Keratinocyte (primary cell): ENCODE measurements around the gene TMC5. TPM values are rescaled to one million over a fixed set of nuclear protein-coding genes. Genes with fewer than 3 reads are reported as not detected.
A peak's percentile ranks its signal among the peaks of the same experiment; 100 is the strongest.
"Not testable (repeated sequence)": the region's sequence is repeated elsewhere in the genome, so short reads cannot be mapped to it uniquely, and the experiment has no call there.

ENCODE experiments used
- DNase-seq: peaks from one replicate; pipeline ENCODE4 v3.0.0-alpha.2; 2011; ENCODE audit warnings: low read depth, missing footprints, low spot score
- FAIRE-seq: peaks from 2 replicates; lab custom pipeline; 2011; peaks lifted over from hg19 to GRCh38; lab: Jason Lieb, UNC
- H2AFZ ChIP-seq: 2 replicates; pipeline ENCODE4 v1.6.0; 2012; ENCODE audit warnings: low read length, control low read depth, inconsistent platforms; ENCODE audit not compliant: control insufficient read depth
- H3K27ac ChIP-seq: 2 replicates; pipeline ENCODE4 v1.5.1; 2011; ENCODE audit warnings: low read length; ENCODE audit not compliant: control insufficient read depth, insufficient read depth
- H3K27me3 ChIP-seq: 3 replicates; pipeline ENCODE4 v1.6.0; 2011; ENCODE audit warnings: low read length; ENCODE audit not compliant: control insufficient read depth, insufficient read depth; ENCODE audit errors: extremely low read depth
- H3K36me3 ChIP-seq, 2 experiments: 2 replicates in 1 of 2; 3 replicates in 1 of 2; pipeline ENCODE4 v1.5.1; 2011; ENCODE audit warnings: low read length in 2 of 2, mild to moderate bottlenecking in 1 of 2; ENCODE audit not compliant: control insufficient read depth in 2 of 2, insufficient read depth in 2 of 2; ENCODE audit errors: extremely low read depth in 1 of 2
- H3K4me1 ChIP-seq: 3 replicates; pipeline ENCODE4 v1.5.1; 2011; ENCODE audit warnings: low read length; ENCODE audit not compliant: control insufficient read depth, insufficient read depth; ENCODE audit errors: extremely low read depth
- H3K4me2 ChIP-seq: 3 replicates; pipeline ENCODE4 v1.6.0; 2011; ENCODE audit warnings: low read depth, low read length; ENCODE audit not compliant: control insufficient read depth, insufficient read depth; ENCODE audit errors: extremely low read depth
- H3K4me3 ChIP-seq, 3 experiments: fragments of 200-600 bp in 1 of 3; sonication (generic) in 1 of 3; 2 replicates in 2 of 3; 3 replicates in 1 of 3; pipeline ENCODE4 v1.5.1; 2011 to 2016; ENCODE audit warnings: low read length in 3 of 3, mild to moderate bottlenecking in 3 of 3, control low read depth in 2 of 3, inconsistent platforms in 1 of 3, low read depth in 1 of 3, mixed read lengths in 1 of 3, mixed run types in 1 of 3, moderate library complexity in 1 of 3; ENCODE audit not compliant: control insufficient read depth in 2 of 3, insufficient read depth in 2 of 3; ENCODE audit errors: extremely low read depth in 1 of 3
- H3K79me2 ChIP-seq: 2 replicates; pipeline ENCODE4 v1.6.0; 2012; ENCODE audit warnings: low read length; ENCODE audit not compliant: control insufficient read depth, insufficient read depth
- H3K9ac ChIP-seq: 3 replicates; pipeline ENCODE4 v1.6.0; 2011; ENCODE audit warnings: low read length; ENCODE audit not compliant: control insufficient read depth, insufficient read depth; ENCODE audit errors: extremely low read depth
- H3K9me1 ChIP-seq: 3 replicates; pipeline ENCODE4 v1.6.0; 2011; ENCODE audit warnings: low read length; ENCODE audit not compliant: control insufficient read depth, insufficient read depth; ENCODE audit errors: extremely low read depth
- H3K9me3 ChIP-seq: 2 replicates; pipeline ENCODE4 v1.5.1; 2012; ENCODE audit warnings: low read depth, low read length; ENCODE audit not compliant: control insufficient read depth
- H4K20me1 ChIP-seq: 3 replicates; pipeline ENCODE4 v1.6.0; 2011; ENCODE audit warnings: low read length; ENCODE audit not compliant: control insufficient read depth, insufficient read depth; ENCODE audit errors: extremely low read depth
- EZH2 ChIP-seq: IDR thresholded peaks from one replicate; pipeline ENCODE4 v1.6.1; 2012; ENCODE audit warnings: inconsistent platforms, mild to moderate bottlenecking, low read length, moderate library complexity
- dilution Hi-C: fragments of 300-500 bp; cut with MboI; formaldehyde crosslinking; loops from one replicate; pipeline ENCODE4 v1.7.0; 2020; ENCODE audit warnings: low sequenced_read_pairs; ENCODE audit not compliant: extremely low pct_ligation_motif_present
- polyA plus RNA-seq, 5 experiments: library from polyadenylated mRNA; depleted of rRNA in 3 of 5; stranded (reverse) in 3 of 5; stranded (forward) in 1 of 5; unstranded in 1 of 5; fragments of >200 nt; gene quantifications; 1 replicate in 1 of 5; 2 replicates in 3 of 5; 3 replicates in 1 of 5; pipeline versions ENCODE4 v1.2.1 to v1.2.3, GENCODE V29; 2011 to 2012; ENCODE audit warnings: missing spikeins in 2 of 5, low read depth in 1 of 5, low replicate concordance in 1 of 5
- TF ChIP-seq, protein P1 (sequence below), 3 experiments: IDR thresholded peaks in 1 of 3; conservative IDR thresholded peaks in 1 of 3; optimal IDR thresholded peaks in 1 of 3; 2 replicates in 2 of 3; 3 replicates in 1 of 3; pipeline versions ENCODE3 to v1.5.1; 2011; ENCODE audit warnings: low read length in 3 of 3, mild to moderate bottlenecking in 3 of 3, moderate library complexity in 2 of 3, control low read depth in 1 of 3, inconsistent platforms in 1 of 3; ENCODE audit not compliant: insufficient read depth in 2 of 3; ENCODE audit errors: extremely low read depth in 1 of 3

Gene TMC5
- polyA plus RNA-seq, 1 donor (not counting 4 experiments of a cell fraction or from before 2014, with no cell fraction given) = 0.18 TPM

GRCh38 chr16:19396555-19397011 lies 21.1 kb upstream of the TMC5 start:
- H3K9me1 ChIP-seq = no peaks in the 10 kb centered on the region
- H3K79me2 ChIP-seq = no peaks in the 10 kb centered on the region
- no peaks in the 10 kb centered on the region for H3K27me3 ChIP-seq
- H3K27ac ChIP-seq = no peak overlapping the region
- H3K4me1 ChIP-seq = peaks cover 21% of the 10 kb centered on the region
- dilution Hi-C loops = no loop called here
- no peak for DNase-seq
- no peaks in the 10 kb centered on the region for H4K20me1 ChIP-seq
- no peak overlapping the region for H3K4me3 ChIP-seq
- peak; percentile 9 for FAIRE-seq
- peaks cover 3% of the 10 kb centered on the region for H3K9me3 ChIP-seq
- H3K9ac ChIP-seq = no peak overlapping the region
- no peak overlapping the region for H2AFZ ChIP-seq
- TF ChIP-seq, protein P1, sequence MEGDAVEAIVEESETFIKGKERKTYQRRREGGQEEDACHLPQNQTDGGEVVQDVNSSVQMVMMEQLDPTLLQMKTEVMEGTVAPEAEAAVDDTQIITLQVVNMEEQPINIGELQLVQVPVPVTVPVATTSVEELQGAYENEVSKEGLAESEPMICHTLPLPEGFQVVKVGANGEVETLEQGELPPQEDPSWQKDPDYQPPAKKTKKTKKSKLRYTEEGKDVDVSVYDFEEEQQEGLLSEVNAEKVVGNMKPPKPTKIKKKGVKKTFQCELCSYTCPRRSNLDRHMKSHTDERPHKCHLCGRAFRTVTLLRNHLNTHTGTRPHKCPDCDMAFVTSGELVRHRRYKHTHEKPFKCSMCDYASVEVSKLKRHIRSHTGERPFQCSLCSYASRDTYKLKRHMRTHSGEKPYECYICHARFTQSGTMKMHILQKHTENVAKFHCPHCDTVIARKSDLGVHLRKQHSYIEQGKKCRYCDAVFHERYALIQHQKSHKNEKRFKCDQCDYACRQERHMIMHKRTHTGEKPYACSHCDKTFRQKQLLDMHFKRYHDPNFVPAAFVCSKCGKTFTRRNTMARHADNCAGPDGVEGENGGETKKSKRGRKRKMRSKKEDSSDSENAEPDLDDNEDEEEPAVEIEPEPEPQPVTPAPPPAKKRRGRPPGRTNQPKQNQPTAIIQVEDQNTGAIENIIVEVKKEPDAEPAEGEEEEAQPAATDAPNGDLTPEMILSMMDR (optimal IDR thresholded peaks at IDR 0.05 in 1 of 3, IDR thresholded peaks at IDR 0.05 in 1 of 3, conservative IDR thresholded peaks at IDR 0.05 in 1 of 3; ENCODE audit: extremely low read depth in 1 of 3, insufficient read depth in 2 of 3, low read length in 3 of 3) = no peak
- no peak for TF ChIP-seq EZH2
- peak overlapping the region; percentile 3 for H3K4me2 ChIP-seq
- no peaks in the 10 kb centered on the region for H3K36me3 ChIP-seq

DNA sequence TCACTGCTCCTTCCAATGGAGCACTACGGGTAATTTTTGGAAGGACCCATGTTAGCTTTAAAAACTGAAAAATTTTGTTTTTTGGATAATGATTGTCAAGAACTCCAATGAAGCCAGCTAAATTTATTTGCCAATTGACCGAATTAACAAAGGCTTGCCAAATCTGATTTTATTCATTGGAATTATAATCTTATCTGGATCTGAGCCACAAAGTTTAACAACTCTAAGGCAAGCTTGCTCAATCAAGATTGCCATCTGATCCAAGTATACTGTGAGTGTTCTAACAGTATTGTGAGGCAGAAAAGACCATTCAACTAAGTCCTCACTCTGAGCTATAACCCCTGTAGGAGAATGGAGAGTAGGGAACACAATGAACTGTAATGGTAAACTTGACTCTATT lies 20.3 kb upstream of the TMC5 start:
- H3K9ac ChIP-seq, H3K79me2 ChIP-seq, H3K9me1 ChIP-seq, dilution Hi-C loops, H3K27me3 ChIP-seq, H3K4me2 ChIP-seq, H3K4me3 ChIP-seq, H3K36me3 ChIP-seq, H2AFZ ChIP-seq, H3K27ac ChIP-seq, H4K20me1 ChIP-seq, DNase-seq, H3K9me3 ChIP-seq, FAIRE-seq: not testable (repeated sequence)
- H3K4me1 ChIP-seq = peaks cover 21% of the 10 kb centered on the region

GRCh38 chr16:19400711-19401110 lies 17.0 kb upstream of the TMC5 start:
- Histone ChIP-seq H3K79me2 (no peaks in the 10 kb centered on the region), H3K4me1 (peaks cover 7% of the 10 kb centered on the region), H3K4me3 (no peak overlapping the region), H2AFZ (peak overlapping the region; percentile 26), H3K9me3 (peaks cover 3% of the 10 kb centered on the region), H4K20me1 (no peaks in the 10 kb centered on the region), H3K4me2 (no peak overlapping the region), H3K36me3 (no peaks in the 10 kb centered on the region), H3K27ac (no peak overlapping the region), H3K27me3 (no peaks in the 10 kb centered on the region), H3K9ac (no peak overlapping the region), H3K9me1 (no peaks in the 10 kb centered on the region)
- no peak for DNase-seq
- no peak for FAIRE-seq
- TF ChIP-seq EZH2 = no peak
- TF ChIP-seq, protein P1 (optimal IDR thresholded peaks at IDR 0.05 in 1 of 3, IDR thresholded peaks at IDR 0.05 in 1 of 3, conservative IDR thresholded peaks at IDR 0.05 in 1 of 3; ENCODE audit: extremely low read depth in 1 of 3, insufficient read depth in 2 of 3, low read length in 3 of 3) = peak; percentile 5 to 31 (median 21)
- dilution Hi-C loops = loop anchor here (25.0 kb wide), 1 partner anchor 112 kb away; the partner anchor contains the start of genes CCP110 and GDE1
